CD4-positive, alpha-beta T cell treated with Interleukin-12 subunit alpha and Interleukin-12 subunit beta, for 1 hour (primary cell): ENCODE data around the gene ARHGEF26.

Experiments used
- DNase-seq: peaks from one replicate; pipeline ENCODE4 v3.0.0-alpha.2; 2020

Gene ARHGEF26

DNA sequence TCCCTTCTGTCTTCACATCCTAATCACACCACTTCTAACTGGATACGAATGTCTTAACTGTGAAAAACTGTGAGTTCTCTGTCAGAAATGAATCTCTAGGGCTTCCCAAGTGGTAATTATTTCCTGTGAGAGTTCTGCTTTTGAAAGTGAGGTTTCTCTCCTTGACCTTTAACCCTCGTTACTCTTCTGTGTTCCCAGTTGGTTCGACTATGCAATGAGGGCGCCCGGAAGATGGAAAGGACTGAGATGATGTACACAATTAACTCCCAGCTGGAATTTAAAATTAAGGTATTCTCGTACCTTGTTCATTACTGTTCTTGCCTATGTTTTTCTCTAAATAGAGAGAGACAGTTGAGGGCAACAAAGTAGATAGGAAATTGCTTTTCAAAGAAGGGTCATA lies 96.5 kb downstream of the ARHGEF26 start:
- DNase-seq, result no peak

GRCh38 chr3:154218728-154219127 lies 97.5 kb downstream of the ARHGEF26 start:
- DNase-seq, result no peak

- DNase-seq, result no peak
These were observed 99.3 kb downstream of the ARHGEF26 start for GRCh38 chr3:154220462-154220861.

DNA sequence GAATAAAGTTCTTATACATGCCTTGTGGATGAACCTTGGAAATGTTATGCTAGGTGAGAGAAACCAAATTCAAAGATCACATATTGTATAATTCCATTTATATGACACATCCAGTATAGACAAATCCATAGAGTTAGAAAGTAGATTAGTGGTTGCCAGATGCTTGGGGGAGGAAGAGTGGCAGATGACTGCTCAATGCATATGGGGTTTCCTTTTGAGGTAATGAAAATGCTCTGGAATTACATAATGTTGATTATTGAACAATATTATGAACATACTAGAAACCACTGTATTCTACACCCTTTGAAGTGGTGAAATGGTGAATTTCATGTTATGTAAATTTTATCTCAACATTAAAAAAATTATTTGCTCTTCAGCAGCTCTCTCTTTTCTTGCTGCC lies 102.3 kb downstream of the ARHGEF26 start:
- no peak for DNase-seq

- DNase-seq, result no peak
These were observed 103.2 kb downstream of the ARHGEF26 start for GRCh38 chr3:154224366-154224765.

DNA sequence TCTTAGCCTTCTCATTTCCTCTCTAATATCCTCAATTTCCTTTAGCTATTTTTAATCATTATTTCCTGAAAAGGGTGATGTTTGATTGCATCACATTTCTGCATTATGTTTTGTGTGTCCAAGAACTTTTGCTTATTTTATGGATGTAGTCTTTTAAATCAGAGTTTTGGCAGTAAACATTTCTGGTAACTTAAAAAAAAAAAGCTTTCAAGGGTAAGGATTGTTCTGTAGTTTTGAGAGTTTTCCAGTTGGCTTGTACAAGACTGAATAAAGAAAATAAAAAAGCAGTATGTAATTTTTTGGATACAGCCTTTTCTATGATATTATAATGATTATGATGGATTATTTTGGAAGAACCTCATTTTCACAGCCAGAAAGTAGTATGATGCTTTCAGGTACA lies 103.7 kb downstream of the ARHGEF26 start:
- DNase-seq, result no peak

- DNase-seq, result no peak
These were observed 104.3 kb downstream of the ARHGEF26 start for GRCh38 chr3:154225536-154225935.

DNA sequence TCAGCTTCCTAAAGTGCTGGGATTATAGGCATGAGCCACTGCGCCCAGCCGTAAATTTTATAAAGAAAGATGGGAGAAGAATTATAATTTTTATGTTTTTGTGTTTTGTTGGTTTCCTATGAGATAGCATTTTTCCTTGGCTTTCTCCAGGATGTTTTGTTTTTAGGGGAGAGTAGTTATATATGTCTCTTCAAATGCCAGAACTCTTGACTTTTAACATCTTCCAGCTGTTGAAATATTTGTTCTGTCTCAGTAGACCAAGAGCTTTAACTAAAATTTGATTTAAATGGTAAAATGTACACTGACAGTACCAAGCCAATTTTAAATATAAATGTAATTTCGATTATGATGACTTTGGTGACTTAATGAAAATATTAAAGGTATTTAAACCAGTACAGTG lies 106.3 kb downstream of the ARHGEF26 start:
- DNase-seq, result no peak

DNA sequence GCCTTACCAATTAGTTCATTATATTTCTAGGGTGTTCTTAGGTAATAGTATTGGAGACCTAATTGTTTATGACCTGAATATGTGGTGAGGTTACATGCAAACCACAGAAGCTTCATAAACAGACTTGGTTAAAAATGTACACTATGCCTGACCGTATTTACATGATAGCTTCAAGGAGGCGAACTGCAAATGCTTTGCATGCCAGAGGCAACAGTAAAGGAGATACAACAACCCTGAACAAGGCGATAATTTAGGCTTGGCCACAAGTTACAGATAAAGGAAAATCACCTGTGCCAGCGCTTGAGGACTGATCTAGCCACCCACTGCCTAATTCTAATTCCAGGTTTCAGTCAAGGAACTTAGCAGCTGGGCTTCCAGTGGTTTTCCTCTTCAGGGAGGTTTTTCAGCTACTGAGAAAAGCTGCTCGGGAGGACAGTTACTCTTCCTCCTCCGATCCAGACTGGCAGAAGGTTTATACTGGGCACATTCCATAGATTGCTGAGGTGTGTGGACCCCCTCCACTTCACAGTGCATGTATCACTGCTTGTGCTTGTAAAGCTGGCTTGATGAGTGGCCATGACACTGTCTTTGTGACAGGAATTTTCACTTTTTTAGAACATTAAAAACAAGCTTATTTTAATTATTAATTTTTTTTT lies 107.5 kb downstream of the ARHGEF26 start:
- no peak for DNase-seq

DNA sequence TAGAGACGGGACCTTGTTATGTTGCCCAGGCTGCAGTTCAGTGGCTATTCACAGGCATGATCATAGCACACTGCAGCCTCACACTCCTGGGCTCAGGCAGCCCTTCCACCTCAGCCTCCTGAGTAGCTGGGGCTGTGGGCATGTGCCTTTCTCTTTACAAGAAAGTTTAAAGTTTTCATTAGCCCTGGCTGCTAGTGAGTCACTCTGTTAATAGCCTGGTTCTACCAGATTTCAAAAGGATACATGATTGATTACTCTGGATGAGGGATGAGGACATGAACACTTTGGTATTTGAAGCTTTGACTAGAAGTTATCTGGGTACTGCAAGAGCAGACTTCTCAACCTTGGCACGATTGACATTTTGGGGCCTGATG lies 108.0 kb downstream of the ARHGEF26 start:
- DNase-seq, result no peak

DNA sequence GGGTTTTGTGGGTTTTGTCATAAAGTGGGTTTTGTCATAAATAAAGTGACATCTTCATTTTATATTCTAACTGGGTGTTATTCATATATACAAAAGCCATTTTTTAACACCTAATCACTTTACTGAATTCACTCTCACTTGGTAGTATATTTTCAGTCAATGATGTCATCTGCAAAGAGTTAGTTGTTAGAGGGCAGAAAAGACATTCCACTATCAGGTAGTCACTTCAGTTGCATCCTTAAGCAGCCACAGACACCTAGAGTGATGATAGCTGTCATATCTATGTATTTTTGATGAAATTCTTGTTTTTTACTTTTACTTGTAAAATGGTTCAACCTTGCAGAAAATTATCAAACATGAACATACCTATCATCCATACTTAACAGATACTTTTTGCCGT lies 114.1 kb downstream of the ARHGEF26 start:
- no peak for DNase-seq

- no peak for DNase-seq
These were observed 115.1 kb downstream of the ARHGEF26 start for GRCh38 chr3:154236331-154236730.

DNA sequence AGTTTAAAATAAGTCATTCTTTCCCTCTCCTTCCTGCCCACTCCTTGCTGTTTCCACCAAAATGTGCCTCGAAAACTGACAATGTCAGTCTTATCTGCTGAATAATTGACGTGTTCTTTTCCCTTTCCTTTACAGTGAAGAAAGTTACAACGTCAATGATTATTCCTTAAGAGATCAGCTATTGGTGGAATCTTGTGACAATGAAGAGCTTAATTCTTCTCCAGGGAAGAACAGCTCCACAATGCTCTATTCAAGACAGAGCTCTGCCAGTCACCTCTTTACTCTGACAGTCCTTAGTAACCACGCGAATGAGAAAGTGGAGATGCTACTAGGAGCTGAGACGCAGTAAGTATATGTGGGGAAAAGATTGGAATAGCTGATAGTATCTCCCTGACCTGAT lies 119.0 kb downstream of the ARHGEF26 start:
- DNase-seq, result no peak

DNA sequence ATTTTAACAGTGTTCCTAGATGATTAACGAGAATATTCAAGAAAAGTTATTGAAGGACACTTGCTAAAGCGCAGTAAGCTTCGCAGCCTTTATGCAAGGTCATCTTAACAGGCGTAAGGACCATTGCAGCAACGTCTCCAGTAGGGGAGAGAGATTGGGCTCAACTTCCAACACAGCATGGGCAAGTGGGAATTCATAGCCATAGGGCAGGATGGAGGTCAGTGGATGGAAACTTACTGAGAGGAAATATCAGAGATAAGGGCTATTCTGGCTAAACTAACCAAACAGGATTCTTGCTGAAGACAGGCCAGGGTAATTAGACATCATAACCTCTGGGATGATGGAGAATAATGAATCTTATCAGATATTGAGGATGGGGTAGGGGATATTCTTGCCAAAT lies 120.3 kb downstream of the ARHGEF26 start:
- no peak for DNase-seq

GRCh38 chr3:154242766-154243165 lies 121.6 kb downstream of the ARHGEF26 start:
- no peak for DNase-seq

DNA sequence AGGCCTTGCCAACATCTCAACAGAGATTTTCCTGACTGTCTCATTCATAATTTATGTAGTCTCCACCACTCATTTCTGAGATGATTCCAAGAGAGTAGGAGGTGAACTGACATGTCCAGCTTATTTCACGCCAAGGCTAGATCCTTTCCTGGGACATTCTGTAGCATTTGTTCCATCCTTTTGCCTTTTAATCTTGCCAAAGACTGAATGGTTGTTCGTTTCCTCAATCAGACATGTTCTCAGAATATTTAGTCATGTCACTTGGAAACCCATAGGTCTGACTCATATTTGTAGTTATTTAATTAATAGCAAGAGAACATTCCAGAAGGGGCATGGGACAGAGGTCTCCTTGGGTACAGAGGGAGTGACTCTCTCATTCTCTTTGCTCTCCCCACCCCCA lies 122.2 kb downstream of the ARHGEF26 start:
- DNase-seq, result no peak

GRCh38 chr3:154244644-154245043 lies 123.5 kb downstream of the ARHGEF26 start:
- DNase-seq, result no peak

- DNase-seq, result no peak
These were observed 126.7 kb downstream of the ARHGEF26 start for GRCh38 chr3:154247806-154248415.

DNA sequence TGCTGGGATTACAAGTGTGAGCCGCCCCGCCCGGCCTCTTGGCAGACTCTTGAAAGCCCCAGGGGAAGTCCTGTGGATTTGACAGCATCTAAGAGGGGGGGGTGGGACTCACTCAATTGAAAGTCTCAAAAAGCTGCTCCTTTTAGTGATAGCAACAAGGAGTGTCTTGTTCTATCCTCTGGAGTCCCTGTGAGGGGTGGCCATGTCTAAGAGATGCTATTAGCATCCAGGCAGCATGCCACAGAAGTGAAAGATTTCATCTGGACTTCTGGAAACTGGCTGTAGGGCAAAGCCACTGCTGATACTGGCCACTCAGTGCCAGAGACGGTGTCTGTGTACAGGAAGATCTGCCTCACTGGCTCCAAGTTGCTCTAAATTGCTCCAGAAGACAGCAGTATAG lies 129.1 kb downstream of the ARHGEF26 start:
- no peak for DNase-seq

GRCh38 chr3:154251610-154252009 lies 130.4 kb downstream of the ARHGEF26 start:
- DNase-seq, result no peak

- peak; percentile 54 for DNase-seq
These were observed 131.8 kb downstream of the ARHGEF26 start for GRCh38 chr3:154252759-154253638.

- no peak for DNase-seq
These were observed 133.3 kb downstream of the ARHGEF26 start for GRCh38 chr3:154254527-154254926.

DNA sequence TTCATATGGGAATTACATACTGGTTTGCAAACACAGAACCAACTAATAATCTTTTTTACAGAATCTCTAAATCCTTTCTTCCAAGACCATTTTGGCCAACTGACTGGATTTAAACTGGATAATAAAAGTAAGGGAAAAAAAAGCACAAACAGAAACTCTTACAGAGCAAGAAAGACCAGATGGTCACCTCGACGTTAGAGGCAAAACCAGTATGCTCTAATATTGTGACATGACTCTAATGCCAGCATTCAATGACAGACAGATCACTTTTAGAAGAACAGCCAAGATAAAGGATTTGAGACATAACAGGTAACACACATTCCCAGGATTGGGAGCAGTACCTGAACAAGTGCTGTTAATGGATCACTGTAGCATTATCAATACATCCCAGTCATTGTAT lies 152.2 kb downstream of the ARHGEF26 start:
- no peak for DNase-seq

GRCh38 chr3:154274348-154274747 lies 153.2 kb downstream of the ARHGEF26 start:
- DNase-seq, result no peak
